NOMO-1 (cell line): ENCODE measurements around the gene HNRNPDL.
A peak's percentile ranks its signal among the peaks of the same experiment; 100 is the strongest.
"Not testable (repeated sequence)": the region's sequence is repeated elsewhere in the genome, so short reads cannot be mapped to it uniquely, and the experiment has no call there.

Experiments
- DNase-seq, 2 experiments: peaks; one replicate each; lab custom pipeline; 2025; ENCODE audit not compliant: unreplicated experiment in 2 of 2; lab: John Stamatoyannopoulos, UW

The HNRNPDL gene

GRCh38 chr4:82430193-82430963 is at the start of gene HNRNPDL, which contains the start of gene ENOPH1:
TSS of gene HNRNPDL (minus strand) at chr4:82430462. CDS start at chr4:82429690, 772 bp downstream.
TSS of gene ENOPH1 (plus strand) at chr4:82430590. CDS start at chr4:82430830, 240 bp downstream.
- peak; percentile 91 to 97 for DNase-seq

- no peak for DNase-seq
Measured at GRCh38 chr4:82479562-82479961, 49.3 kb upstream of the HNRNPDL start.

GRCh38 chr4:82477469-82477868 is 47.2 kb upstream of the HNRNPDL start:
- DNase-seq: not testable (repeated sequence)

GRCh38 chr4:82475931-82476330 is 45.7 kb upstream of the HNRNPDL start:
- not testable (repeated sequence) for DNase-seq

GRCh38 chr4:82473621-82474164 is 43.4 kb upstream of the HNRNPDL start:
- no peak for DNase-seq

GRCh38 chr4:82473080-82473479 is 42.8 kb upstream of the HNRNPDL start:
- not testable (repeated sequence) for DNase-seq

GRCh38 chr4:82469791-82470345 is 39.6 kb upstream of the HNRNPDL start:
- no peak for DNase-seq

GRCh38 chr4:82467471-82467870 is 37.2 kb upstream of the HNRNPDL start:
- DNase-seq: no peak

- DNase-seq: no peak
Measured at GRCh38 chr4:82463221-82463620, 33.0 kb upstream of the HNRNPDL start.

- DNase-seq: peak; percentile 45 to 58
Measured at GRCh38 chr4:82462415-82462831, 32.2 kb upstream of the HNRNPDL start.

- no peak for DNase-seq
Measured at GRCh38 chr4:82461710-82462109, 31.4 kb upstream of the HNRNPDL start.

GRCh38 chr4:82458729-82459128 is 28.5 kb upstream of the HNRNPDL start:
- DNase-seq: no peak

- DNase-seq: no peak
Measured at GRCh38 chr4:82457266-82457665, 27.0 kb upstream of the HNRNPDL start.

GRCh38 chr4:82452026-82452425 is 21.8 kb upstream of the HNRNPDL start:
- DNase-seq: no peak

- DNase-seq: no peak
Measured at GRCh38 chr4:82450966-82451755, 20.9 kb upstream of the HNRNPDL start.

GRCh38 chr4:82447886-82448285 is 17.6 kb upstream of the HNRNPDL start:
- DNase-seq: no peak

GRCh38 chr4:82439088-82439487 is 8.8 kb upstream of the HNRNPDL start:
- no peak for DNase-seq

GRCh38 chr4:82437285-82438005 is 7.2 kb upstream of the HNRNPDL start:
- no peak for DNase-seq

GRCh38 chr4:82436780-82437179 is 6.5 kb upstream of the HNRNPDL start:
- DNase-seq: no peak

GRCh38 chr4:82436130-82436529 is 5.9 kb upstream of the HNRNPDL start:
- DNase-seq: no peak

GRCh38 chr4:82434949-82435348 is 4.7 kb upstream of the HNRNPDL start:
- no peak for DNase-seq
